ENCODE results near the gene E4F1.

- no peak for TF ChIP-seq CTCF (IDR thresholded peaks at IDR 0.05)
- TF ChIP-seq ZFX (IDR thresholded peaks at IDR 0.05; ENCODE audit: borderline replicate concordance) = no peak
These were observed 60.8 kb downstream of the E4F1 start for GRCh38 chr16:2284001-2284770.

Data from 22Rv1 (cell line).